Heart right ventricle (tissue), 16 donors: ENCODE measurements around the gene PFN3. TPM values are rescaled to one million over a fixed set of nuclear protein-coding genes. Genes with fewer than 3 reads are reported as not detected.

Experiments used
- ATAC-seq, 8 donors: fragments of 200-7000 bp; cut with Tn5 transposase; one replicate each; pipeline ENCODE4 v1.9.1; 2020; ENCODE audit warnings: mild to moderate bottlenecking in 8 of 8, moderate library complexity in 8 of 8, moderate number of reproducible peaks in 1 of 8
- DNase-seq, 2 donors: peaks; one replicate each; pipeline ENCODE4 v3.0.0-alpha.2; 2020
- H3K27ac ChIP-seq, 10 donors: fragments of 200-600 bp; sonication (generic) in 2 of 10; one replicate each; pipeline versions ENCODE4 v1.5.0 to v1.8.0; 2020 to 2022; ENCODE audit warnings: mild to moderate bottlenecking in 3 of 10
- H3K27me3 ChIP-seq, 7 donors: fragments of 200-600 bp; one replicate each; pipeline ENCODE4 v1.8.0; 2021 to 2022; ENCODE audit warnings: mild to moderate bottlenecking in 2 of 7
- H3K36me3 ChIP-seq, 9 donors: fragments of 200-600 bp; sonication (generic) in 1 of 9; one replicate each; pipeline versions ENCODE4 v1.5.0 to v1.8.0; 2020 to 2022; ENCODE audit warnings: mild to moderate bottlenecking in 2 of 9
- H3K4me1 ChIP-seq, 9 donors: fragments of 200-600 bp; sonication (generic) in 1 of 9; one replicate each; pipeline versions ENCODE4 v1.5.0 to v1.8.0; 2020 to 2022; ENCODE audit warnings: mild to moderate bottlenecking in 4 of 9
- H3K4me3 ChIP-seq, 10 donors: fragments of 200-600 bp; sonication (generic) in 2 of 10; one replicate each; pipeline versions ENCODE4 v1.5.0 to v1.8.0; 2020 to 2022; ENCODE audit warnings: mild to moderate bottlenecking in 7 of 10, moderate library complexity in 2 of 10
- H3K9me3 ChIP-seq, 11 donors: fragments of 200-600 bp in 10 of 11; sonication (generic) in 2 of 11; one replicate each; pipeline versions ENCODE4 v1.5.0 to v1.8.0; 2013 to 2022; ENCODE audit warnings: mild to moderate bottlenecking in 2 of 11, control low read depth in 1 of 11, moderate library complexity in 1 of 11
- WGBS, 2 donors: extraction: QIAGEN DNeasy Blood & Tissue Kit; methylation state at CpG; one replicate each; pipeline ENCODE4 v1.1.7; 2013; ENCODE audit warnings: inconsistent platforms in 1 of 2; 5-methylcytosine and 5-hydroxymethylcytosine counted together
- intact Hi-C, 10 donors: fragments of 100-400 bp; cut with DNase I; formaldehyde crosslinking; loops; one replicate each; pipeline versions ENCODE4 v1.11.1 to v1.14.2; 2022
- polyA plus RNA-seq, 2 donors: library from polyadenylated mRNA; stranded (reverse); fragments of 200-250 nt; gene quantifications; one replicate each; pipeline ENCODE4 v1.2.3, GENCODE V29; 2013
- total RNA-seq, 10 donors: library from RNA; stranded (reverse); fragmentation: NEBNext Ultra II Directional in 3 of 10; extraction: Animal tissue kit (Norgen Biotek cat#: 25700) in 3 of 10; gene quantifications; one replicate each; pipeline versions ENCODE4 v1.2.1 to v1.2.4, GENCODE V29; 2021 to 2023
- TF ChIP-seq, protein P1 (sequence below), 9 donors: fragments of 200-600 bp; sonication (generic) in 2 of 9; IDR thresholded peaks; one replicate each; pipeline versions ENCODE4 v1.5.0 to v1.8.0; 2021 to 2022; ENCODE audit warnings: antibody characterized with exemption in 9 of 9, mild to moderate bottlenecking in 5 of 9, moderate library complexity in 1 of 9
- donor health status: Arrhythmogenic right ventricular cardiomyopathy.
- donor health status: ischemic (EF 13 %, LVEDD 7.1; RV severe dilation, severe dysfunction).
- donor health status: healthy with polysubstance abuse.
- donor health status: DM: no; HTN: yes; CAD: no.
- donor health status: DM: no; HTN: no; CAD: no.
- donor health status: ischemic (EF 25% LVEDD 6.9; RV normal size, moderate dysfunction).
- donor health status: ischemic (EF 25% LVEDD 5.7; RV mildly dilated, moderate dysfunction).
- donor health status: healthy.
- donor health status: DM: yes; HTN: yes; CAD: no.
- donor health status: Ischemic cardiomyopathy.
- donor health status: ischemic (EF 35%, LVEDD 5.7; RV mildly dilated, moderate dysfunction).
- donor health status: nonischemic (EF 11% LVEDD 7.7; RV severe dilation, severe dysfunction).
- donor health status: DM: yes; HTN: yes; CAD: no.
- donor health status: PGD.
- donor health status: ischemic (EF 29% LVEDD 5.4; RV normal size, mild dysfunction).
- donor health status: nonischemic (EF 23%, LVEDD 6.1; RV moderate dilation, normal function).

Gene PFN3
- total and polyA plus RNA-seq, 12 donors = not detected

DNA sequence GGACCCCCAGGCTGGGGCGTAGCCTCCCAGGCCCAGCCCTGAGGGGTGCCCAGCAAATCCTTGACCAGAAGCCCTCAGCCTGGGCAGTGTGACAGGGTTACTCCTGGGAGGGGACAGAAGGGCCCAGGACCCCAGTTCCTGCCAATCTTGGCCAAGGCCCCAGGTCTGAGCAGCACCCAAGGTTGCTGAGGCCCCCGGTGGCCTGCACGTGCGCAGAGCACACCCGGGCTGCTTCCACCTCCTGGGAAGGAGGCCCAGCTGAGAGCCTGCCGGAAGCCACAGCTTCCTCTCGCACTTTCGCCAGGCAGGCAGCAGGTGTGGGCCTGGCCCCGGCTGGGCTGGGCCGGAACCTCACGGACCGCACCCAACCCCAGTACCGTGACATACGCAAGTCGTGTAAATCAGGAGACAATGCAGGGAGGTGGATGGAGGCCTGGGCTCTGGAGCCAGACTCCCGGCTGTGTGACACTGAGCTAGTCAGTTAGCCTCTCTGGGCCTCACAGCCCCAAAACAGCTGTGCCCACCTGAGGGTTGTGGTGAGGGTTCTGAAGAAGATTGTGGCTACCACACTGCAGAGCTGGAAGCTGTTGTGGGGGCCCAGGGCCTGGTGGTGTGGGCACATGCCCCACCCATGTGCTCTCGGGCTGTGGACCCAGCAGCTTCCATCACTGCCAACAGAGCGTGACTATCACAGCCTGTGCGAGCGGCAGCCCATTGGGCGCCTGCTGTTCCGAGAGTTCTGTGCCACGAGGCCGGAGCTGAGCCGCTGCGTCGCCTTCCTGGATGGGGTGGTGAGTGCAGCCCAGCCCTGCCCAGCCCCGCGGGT lies 31.1 kb upstream of the PFN3 start:
- ATAC-seq (peak in 6 of 8 donors; percentile 6 to 34 (median 15)), DNase-seq (peak in 1 of 2 donors; percentile 44)
- TF ChIP-seq, protein P1, sequence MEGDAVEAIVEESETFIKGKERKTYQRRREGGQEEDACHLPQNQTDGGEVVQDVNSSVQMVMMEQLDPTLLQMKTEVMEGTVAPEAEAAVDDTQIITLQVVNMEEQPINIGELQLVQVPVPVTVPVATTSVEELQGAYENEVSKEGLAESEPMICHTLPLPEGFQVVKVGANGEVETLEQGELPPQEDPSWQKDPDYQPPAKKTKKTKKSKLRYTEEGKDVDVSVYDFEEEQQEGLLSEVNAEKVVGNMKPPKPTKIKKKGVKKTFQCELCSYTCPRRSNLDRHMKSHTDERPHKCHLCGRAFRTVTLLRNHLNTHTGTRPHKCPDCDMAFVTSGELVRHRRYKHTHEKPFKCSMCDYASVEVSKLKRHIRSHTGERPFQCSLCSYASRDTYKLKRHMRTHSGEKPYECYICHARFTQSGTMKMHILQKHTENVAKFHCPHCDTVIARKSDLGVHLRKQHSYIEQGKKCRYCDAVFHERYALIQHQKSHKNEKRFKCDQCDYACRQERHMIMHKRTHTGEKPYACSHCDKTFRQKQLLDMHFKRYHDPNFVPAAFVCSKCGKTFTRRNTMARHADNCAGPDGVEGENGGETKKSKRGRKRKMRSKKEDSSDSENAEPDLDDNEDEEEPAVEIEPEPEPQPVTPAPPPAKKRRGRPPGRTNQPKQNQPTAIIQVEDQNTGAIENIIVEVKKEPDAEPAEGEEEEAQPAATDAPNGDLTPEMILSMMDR (IDR thresholded peaks at IDR 0.05) = no peak
- H3K9me3 ChIP-seq = no peaks in the 10 kb centered on the region
- H3K4me1 ChIP-seq = peaks cover 12 to 69% (median 38%) of the 10 kb centered on the region in 9 donors
- H3K4me3 ChIP-seq = peak overlapping the region in 1 of 10 donors; percentile 31
- intact Hi-C loops = loop anchor here in 1 of 10 donors (2.0 kb wide), 1 partner anchor 15 kb away; the partner anchor contains the start of gene PRR7
- H3K36me3 ChIP-seq = peaks cover 0 to 69% (median 31%) of the 10 kb centered on the region in 9 donors
- H3K27me3 ChIP-seq = no peaks in the 10 kb centered on the region
- WGBS, 2 donors = 75 to 80% methylated on average over 29 of the region's 29 CpGs
- H3K27ac ChIP-seq = peak overlapping the region in 6 of 10 donors; percentile 12 to 96 (median 38)

- Histone ChIP-seq H3K9me3 (no peaks in the 10 kb centered on the region), H3K36me3 (peaks cover 0 to 64% (median 27%) of the 10 kb centered on the region in 9 donors), H3K4me1 (peaks cover 12 to 69% (median 38%) of the 10 kb centered on the region in 9 donors), H3K27me3 (no peaks in the 10 kb centered on the region), H3K4me3 (peak overlapping the region in 1 of 10 donors; percentile 31), H3K27ac (peak overlapping the region in 3 of 10 donors; percentile 17 to 96 (median 36))
- no peak for ATAC-seq
- DNase-seq = no peak
- TF ChIP-seq, protein P1 (IDR thresholded peaks at IDR 0.05) = no peak
- intact Hi-C loops = no loop called here
- 86 to 93% methylated on average over 7 of the region's 7 CpGs for WGBS, 2 donors
Measured at GRCh38 chr5:177430972-177431316, 30.5 kb upstream of the PFN3 start.

- Histone ChIP-seq H3K36me3 (peaks cover 0 to 58% (median 22%) of the 10 kb centered on the region in 9 donors), H3K27ac (peak overlapping the region in 2 of 10 donors; percentile 36 to 96)
Measured at GRCh38 chr5:177430140-177430951, 29.9 kb upstream of the PFN3 start.

More at GRCh38 chr5:177430140-177430951, 29.9 kb upstream of the PFN3 start:
- Histone ChIP-seq H3K9me3 (no peaks in the 10 kb centered on the region), H3K27me3 (no peaks in the 10 kb centered on the region), H3K4me3 (peak overlapping the region in 1 of 10 donors; percentile 12), H3K4me1 (peaks cover 15 to 75% (median 43%) of the 10 kb centered on the region in 9 donors)
- TF ChIP-seq, protein P1 (IDR thresholded peaks at IDR 0.05) = no peak
- DNase-seq = no peak
- intact Hi-C loops = no loop called here
- no peak for ATAC-seq
- 90 to 92% methylated on average over 26 of the region's 26 CpGs for WGBS, 2 donors
